SW 1271 (cell line): ENCODE results near the gene DPYSL4.

Experiments
- DNase-seq, 2 experiments: peaks; one replicate each; lab custom pipeline; 2025; lab: John Stamatoyannopoulos, UW

Gene DPYSL4

GRCh38 chr10:132196178-132197113, 9.7 kb downstream of the DPYSL4 start:
- DNase-seq = no peak

GRCh38 chr10:132197271-132198067, 10.7 kb downstream of the DPYSL4 start:
- no peak for DNase-seq

- DNase-seq = no peak
Measured at GRCh38 chr10:132198068-132198370, 11.3 kb downstream of the DPYSL4 start.

- no peak for DNase-seq
Measured at GRCh38 chr10:132198381-132199181, 11.8 kb downstream of the DPYSL4 start.

GRCh38 chr10:132199268-132199853, 12.6 kb downstream of the DPYSL4 start:
- no peak for DNase-seq

- DNase-seq = no peak
Measured at GRCh38 chr10:132199854-132200311, 13.1 kb downstream of the DPYSL4 start.

GRCh38 chr10:132200344-132201110, 13.8 kb downstream of the DPYSL4 start:
- no peak for DNase-seq

- no peak for DNase-seq
Measured at GRCh38 chr10:132201111-132201969, 14.6 kb downstream of the DPYSL4 start.

- no peak for DNase-seq
Measured at GRCh38 chr10:132202070-132202970, 15.6 kb downstream of the DPYSL4 start.

- no peak for DNase-seq
Measured at GRCh38 chr10:132203256-132204077, 16.7 kb downstream of the DPYSL4 start.

GRCh38 chr10:132204078-132204780, 17.5 kb downstream of the DPYSL4 start:
- no peak for DNase-seq

GRCh38 chr10:132204781-132205473, 18.2 kb downstream of the DPYSL4 start:
- no peak for DNase-seq

GRCh38 chr10:132205650-132206376, 19.1 kb downstream of the DPYSL4 start:
- no peak for DNase-seq

GRCh38 chr10:132206377-132206745, 19.6 kb downstream of the DPYSL4 start:
- DNase-seq = no peak

- no peak for DNase-seq
Measured at GRCh38 chr10:132206806-132207535, 20.2 kb downstream of the DPYSL4 start.
